ENCODE measurements around the gene FARSB.
A peak's percentile ranks its signal among the peaks of the same experiment; 100 is the strongest.

The FARSB gene

GRCh38 chr2:222544661-222545060, 111.2 kb downstream of the FARSB start:
- no peak for TF ChIP-seq POLR2A (IDR thresholded peaks at IDR 0.05; ENCODE audit: low read depth, low read length)
- no peak for TF ChIP-seq TAF1 (IDR thresholded peaks at IDR 0.05; ENCODE audit: borderline replicate concordance, low read depth, low read length)
- TF ChIP-seq POLR2AphosphoS5 (IDR thresholded peaks at IDR 0.05; ENCODE audit: low read depth, low read length): no peak
- DNase-seq (ENCODE audit: insufficient read length) (no peak), FAIRE-seq (no peak)

- DNase-seq (ENCODE audit: insufficient read length): no peak
- TF ChIP-seq TAF1 (IDR thresholded peaks at IDR 0.05; ENCODE audit: borderline replicate concordance, low read depth, low read length) (no peak), POLR2A (IDR thresholded peaks at IDR 0.05; ENCODE audit: low read depth, low read length) (no peak), POLR2AphosphoS5 (IDR thresholded peaks at IDR 0.05; ENCODE audit: low read depth, low read length) (no peak)
- peak; percentile 40 for FAIRE-seq
These were observed 117.4 kb downstream of the FARSB start for GRCh38 chr2:222538535-222538934.

- no peak for DNase-seq (ENCODE audit: insufficient read length)
- no peak for TF ChIP-seq TAF1 (IDR thresholded peaks at IDR 0.05; ENCODE audit: borderline replicate concordance, low read depth, low read length)
- no peak for TF ChIP-seq POLR2AphosphoS5 (IDR thresholded peaks at IDR 0.05; ENCODE audit: low read depth, low read length)
- no peak for TF ChIP-seq POLR2A (IDR thresholded peaks at IDR 0.05; ENCODE audit: low read depth, low read length)
- no peak for FAIRE-seq
These were observed 120.4 kb downstream of the FARSB start for GRCh38 chr2:222535477-222535876.

- DNase-seq (ENCODE audit: insufficient read length) (no peak), FAIRE-seq (no peak)
- TF ChIP-seq POLR2A (IDR thresholded peaks at IDR 0.05; ENCODE audit: low read depth, low read length) (no peak), POLR2AphosphoS5 (IDR thresholded peaks at IDR 0.05; ENCODE audit: low read depth, low read length) (no peak), TAF1 (IDR thresholded peaks at IDR 0.05; ENCODE audit: borderline replicate concordance, low read depth, low read length) (no peak)
These were observed 123.6 kb downstream of the FARSB start for GRCh38 chr2:222532315-222532714.

- DNase-seq (ENCODE audit: insufficient read length) (no peak), FAIRE-seq (peak; percentile 91)
- TF ChIP-seq POLR2A (IDR thresholded peaks at IDR 0.05; ENCODE audit: low read depth, low read length) (no peak), TAF1 (IDR thresholded peaks at IDR 0.05; ENCODE audit: borderline replicate concordance, low read depth, low read length) (no peak), POLR2AphosphoS5 (IDR thresholded peaks at IDR 0.05; ENCODE audit: low read depth, low read length) (no peak)
These were observed 129.2 kb downstream of the FARSB start for GRCh38 chr2:222526480-222527277.

GRCh38 chr2:222525811-222526210, 130.1 kb downstream of the FARSB start:
- DNase-seq (ENCODE audit: insufficient read length): no peak
- TF ChIP-seq POLR2A (IDR thresholded peaks at IDR 0.05; ENCODE audit: low read depth, low read length): no peak
- no peak for TF ChIP-seq TAF1 (IDR thresholded peaks at IDR 0.05; ENCODE audit: borderline replicate concordance, low read depth, low read length)
- no peak for TF ChIP-seq POLR2AphosphoS5 (IDR thresholded peaks at IDR 0.05; ENCODE audit: low read depth, low read length)
- no peak for FAIRE-seq

- TF ChIP-seq POLR2A (IDR thresholded peaks at IDR 0.05; ENCODE audit: low read depth, low read length): no peak
- no peak for TF ChIP-seq POLR2AphosphoS5 (IDR thresholded peaks at IDR 0.05; ENCODE audit: low read depth, low read length)
- no peak for TF ChIP-seq TAF1 (IDR thresholded peaks at IDR 0.05; ENCODE audit: borderline replicate concordance, low read depth, low read length)
- peak; percentile 58 for FAIRE-seq
- no peak for DNase-seq (ENCODE audit: insufficient read length)
These were observed 131.9 kb downstream of the FARSB start for GRCh38 chr2:222523783-222524544.

- TF ChIP-seq POLR2AphosphoS5 (IDR thresholded peaks at IDR 0.05; ENCODE audit: low read depth, low read length) (no peak), TAF1 (IDR thresholded peaks at IDR 0.05; ENCODE audit: borderline replicate concordance, low read depth, low read length) (no peak), POLR2A (IDR thresholded peaks at IDR 0.05; ENCODE audit: low read depth, low read length) (no peak)
- FAIRE-seq (no peak), DNase-seq (ENCODE audit: insufficient read length) (no peak)
These were observed 133.8 kb downstream of the FARSB start for GRCh38 chr2:222522082-222522481.

- DNase-seq (ENCODE audit: insufficient read length) (no peak), FAIRE-seq (peak; percentile 87)
- no peak for TF ChIP-seq POLR2A (IDR thresholded peaks at IDR 0.05; ENCODE audit: low read depth, low read length)
- TF ChIP-seq POLR2AphosphoS5 (IDR thresholded peaks at IDR 0.05; ENCODE audit: low read depth, low read length): no peak
These were observed 134.8 kb downstream of the FARSB start for GRCh38 chr2:222521099-222521498.
